Measurements from ENCODE around the gene CALM1. TPM values are rescaled to one million over a fixed set of nuclear protein-coding genes. Genes with fewer than 3 reads are reported as not detected.

The CALM1 gene
- total RNA-seq, 1 donor from 2014 or later = 153 TPM

DNA sequence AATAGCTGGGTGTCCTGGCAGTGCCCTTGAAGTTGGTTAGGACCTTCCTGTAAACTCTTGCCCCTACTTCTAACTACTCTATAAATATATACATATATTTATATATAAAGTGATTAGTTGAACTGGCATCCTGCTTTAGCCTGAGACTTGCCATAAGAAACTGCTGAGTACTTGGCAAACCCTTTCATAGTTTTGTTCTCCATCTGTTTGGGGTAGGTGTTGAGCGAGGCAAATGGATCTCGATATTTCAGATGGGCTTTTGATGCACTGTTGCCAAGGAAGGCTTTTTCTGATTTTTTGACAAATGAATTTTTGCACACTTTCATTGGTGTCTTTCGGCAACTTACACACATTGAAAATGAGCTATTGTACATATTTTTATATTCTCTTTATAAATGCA is 10.4 kb downstream of the CALM1 start:
- no peak for ATAC-seq
- no peak for DNase-seq (ENCODE audit: low spot score)

DNA sequence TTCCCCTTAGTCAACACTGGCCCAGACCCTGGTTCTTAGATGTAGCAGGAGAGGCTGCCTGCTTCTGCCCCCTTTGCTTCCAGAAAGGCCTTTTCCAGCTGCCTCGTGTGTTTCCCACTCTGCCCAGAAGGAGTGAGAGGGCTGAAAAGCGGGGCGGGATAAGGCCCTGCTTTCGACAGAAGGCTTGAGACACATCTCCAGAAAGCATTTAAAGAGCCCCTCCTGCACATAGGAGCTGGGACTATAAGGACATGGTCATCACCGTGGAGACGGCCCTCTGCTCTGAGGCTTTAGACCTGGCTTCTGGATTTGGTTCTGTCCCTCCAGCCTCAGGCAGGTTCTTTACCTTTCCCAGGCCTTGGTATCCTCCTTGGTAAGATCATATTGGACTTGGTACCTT is 11.9 kb downstream of the CALM1 start:
- DNase-seq (ENCODE audit: low spot score) = no peak
- no peak for ATAC-seq

DNA sequence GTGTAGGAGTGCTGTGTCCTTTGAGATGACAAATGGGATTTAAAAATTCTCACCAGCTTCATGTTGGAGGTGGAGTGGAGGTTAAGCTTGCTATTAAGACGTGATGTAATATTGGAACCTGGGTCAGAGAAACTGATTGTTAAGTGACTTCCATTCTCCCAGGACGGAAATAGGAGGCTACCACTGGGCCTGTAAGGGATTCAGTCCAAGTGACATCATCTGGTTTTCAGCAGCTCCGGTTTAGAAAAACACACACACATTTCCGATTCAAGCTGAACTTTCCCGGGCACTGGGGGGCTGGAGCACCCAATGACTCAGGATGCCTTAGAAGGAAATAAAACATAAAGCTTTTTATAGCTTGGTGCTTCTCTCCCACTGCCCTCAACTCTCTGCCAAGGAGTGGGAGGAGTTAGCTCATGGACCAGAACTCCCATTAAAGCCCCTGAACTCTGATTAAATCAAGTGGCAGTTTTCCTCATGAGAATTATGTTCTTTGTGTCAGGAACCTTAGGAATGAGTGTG is 12.4 kb downstream of the CALM1 start:
- ATAC-seq = peak; percentile 68
- DNase-seq (ENCODE audit: low spot score) = no peak

DNA sequence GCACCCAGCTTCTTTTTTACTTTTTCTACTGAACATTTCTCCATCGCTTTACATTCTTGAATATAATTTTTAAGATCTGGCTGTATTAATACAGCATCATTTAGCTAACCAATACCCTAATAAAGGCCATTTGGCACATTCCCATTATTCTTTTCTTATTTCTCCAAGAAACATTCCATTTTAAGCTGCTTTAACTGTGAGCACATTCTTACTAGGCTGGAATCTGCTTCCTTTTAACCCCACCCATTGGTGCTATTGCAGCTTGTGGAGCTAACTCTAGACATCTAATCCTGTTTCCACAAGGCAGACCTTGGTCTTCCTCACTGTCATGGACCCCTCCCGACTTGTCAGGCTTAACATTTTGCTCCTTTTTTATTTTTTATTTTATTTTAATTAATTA is 15.2 kb downstream of the CALM1 start:
- ATAC-seq = no peak

DNA sequence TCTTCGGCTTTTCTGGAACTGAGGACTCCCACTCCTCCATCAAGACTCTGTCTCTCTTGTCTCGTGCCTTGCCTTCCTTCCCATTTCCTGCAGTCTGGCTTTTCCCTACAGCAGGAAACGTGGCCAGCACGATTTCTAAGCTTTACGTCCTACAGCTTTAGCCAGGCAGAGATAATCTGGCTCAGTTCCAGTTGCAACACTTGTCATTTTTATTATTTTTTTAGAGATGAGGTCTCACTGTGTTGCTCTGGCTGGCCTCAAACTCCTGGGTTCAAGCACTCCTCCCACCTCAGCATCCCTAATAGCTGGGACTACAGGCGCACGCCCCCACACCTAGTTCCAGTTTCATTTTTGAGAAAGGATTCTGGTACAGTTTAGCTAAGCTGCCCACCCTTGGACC is 19.9 kb downstream of the CALM1 start:
- ATAC-seq = no peak

More for the DNA sequence above, 15.2 kb downstream of the CALM1 start:
- DNase-seq (ENCODE audit: low spot score) = no peak

DNA sequence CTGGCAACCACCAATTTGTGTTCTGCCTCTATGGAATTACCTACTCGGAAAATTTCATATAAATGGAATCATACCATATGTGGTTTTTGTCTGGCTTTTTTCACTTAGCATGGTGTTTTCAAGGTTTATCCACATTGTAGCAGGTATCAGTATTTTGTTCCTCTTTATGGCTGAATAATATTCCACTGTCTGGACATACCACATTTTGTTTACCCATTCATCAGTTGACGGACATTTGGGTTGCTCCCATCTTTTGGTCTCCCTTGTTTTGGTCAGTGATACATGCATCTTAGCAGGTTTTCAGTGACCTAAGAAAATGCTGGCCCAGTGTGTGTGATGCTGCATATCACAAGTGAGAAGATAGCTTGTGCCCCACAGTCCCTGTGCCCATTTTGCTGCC is 21.2 kb downstream of the CALM1 start:
- ATAC-seq (no peak), DNase-seq (ENCODE audit: low spot score) (no peak)

More for the DNA sequence above, 19.9 kb downstream of the CALM1 start:
- no peak for DNase-seq (ENCODE audit: low spot score)

DNA sequence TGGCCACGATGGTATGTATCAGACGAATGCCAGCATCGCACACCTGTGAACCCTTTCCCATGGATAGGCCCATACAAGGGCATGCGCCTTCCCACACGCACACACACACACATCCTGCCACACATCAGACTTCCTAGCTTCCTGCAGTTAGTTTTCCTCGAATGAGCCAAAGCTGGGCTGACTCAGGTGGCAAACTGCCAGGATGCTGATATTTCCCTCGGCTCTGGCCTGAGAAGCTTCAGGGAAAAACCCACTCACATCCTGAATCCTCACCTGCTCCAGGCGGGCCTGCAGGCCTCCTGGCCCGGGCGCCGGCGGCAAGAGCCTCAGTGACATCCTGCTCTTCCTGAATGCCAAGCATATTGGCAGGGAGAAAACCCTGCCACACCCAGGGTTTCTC is 22.4 kb downstream of the CALM1 start:
- DNase-seq (ENCODE audit: low spot score) (peak; percentile 58), ATAC-seq (peak; percentile 60)

DNA sequence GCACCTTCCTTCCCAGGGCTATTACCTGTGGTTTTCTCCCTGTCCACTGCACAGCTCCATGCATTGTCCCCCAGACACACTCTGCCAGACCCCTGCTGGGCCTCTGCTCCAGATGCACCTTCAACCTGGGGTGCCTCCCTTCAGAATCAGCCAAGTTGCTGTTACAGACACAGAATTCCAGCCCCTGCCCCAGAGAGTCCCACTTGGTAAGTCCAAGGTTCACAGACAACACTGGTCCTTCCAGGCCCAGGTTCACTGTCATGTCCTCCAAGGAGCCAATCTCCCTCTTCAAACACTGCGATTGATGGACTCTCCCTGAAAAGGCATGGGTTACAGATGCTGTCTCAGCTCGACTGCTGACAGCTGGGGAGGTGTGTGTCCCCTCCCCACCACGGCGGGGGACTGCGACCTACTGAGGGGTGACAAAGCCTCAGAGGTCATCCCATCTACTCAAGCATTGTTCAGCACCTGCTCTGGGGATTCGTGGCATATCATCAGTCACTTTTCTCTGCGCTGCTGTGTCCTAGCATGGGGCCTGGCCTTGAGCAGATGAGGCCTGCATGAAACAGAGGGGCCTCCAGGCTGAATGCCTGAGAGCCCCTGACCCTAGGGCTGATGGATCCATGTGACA is 24.3 kb downstream of the CALM1 start:
- ATAC-seq = no peak
- DNase-seq (ENCODE audit: low spot score) = no peak

DNA sequence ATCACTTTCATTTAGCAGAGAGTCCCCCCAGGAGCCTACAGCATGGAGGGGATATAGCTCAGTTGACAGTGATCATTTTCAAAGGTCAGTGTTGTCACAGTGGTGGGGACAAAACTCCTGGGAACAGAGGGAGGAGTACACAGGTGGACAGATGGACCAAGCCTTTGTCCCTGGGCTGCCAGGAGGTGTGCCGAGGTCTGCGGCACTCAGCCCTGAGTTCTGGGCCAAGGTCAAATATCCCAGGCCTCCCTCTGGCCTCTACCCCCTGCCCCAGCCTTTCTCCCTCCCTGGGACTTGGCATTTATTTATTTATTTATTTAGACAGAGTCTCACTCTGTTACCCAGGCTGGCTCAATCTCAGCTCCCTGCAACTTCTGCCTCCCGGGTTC is 24.8 kb downstream of the CALM1 start:
- DNase-seq (ENCODE audit: low spot score) = no peak
- ATAC-seq = no peak

DNA sequence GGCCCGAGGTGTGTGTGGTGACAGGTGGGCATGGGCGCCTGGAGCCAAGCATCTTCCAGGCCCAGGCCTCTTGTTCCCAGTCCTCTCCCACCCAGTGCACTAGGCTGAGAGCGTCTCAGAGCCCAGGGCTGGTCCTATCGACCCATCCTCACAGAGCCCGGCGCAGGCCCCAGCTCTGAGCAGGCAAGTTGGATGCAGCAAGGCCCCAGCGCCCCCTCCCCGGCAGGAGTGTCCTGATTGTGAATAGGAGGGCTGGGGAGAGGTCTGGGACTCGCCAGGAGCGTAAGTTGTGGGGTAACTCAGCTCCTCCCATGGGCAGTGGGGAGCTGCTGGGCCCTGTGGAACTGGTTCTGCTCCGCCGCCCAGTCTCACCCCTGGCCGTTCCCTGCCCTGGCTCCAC is 26.3 kb downstream of the CALM1 start:
- ATAC-seq (no peak), DNase-seq (ENCODE audit: low spot score) (no peak)

DNA sequence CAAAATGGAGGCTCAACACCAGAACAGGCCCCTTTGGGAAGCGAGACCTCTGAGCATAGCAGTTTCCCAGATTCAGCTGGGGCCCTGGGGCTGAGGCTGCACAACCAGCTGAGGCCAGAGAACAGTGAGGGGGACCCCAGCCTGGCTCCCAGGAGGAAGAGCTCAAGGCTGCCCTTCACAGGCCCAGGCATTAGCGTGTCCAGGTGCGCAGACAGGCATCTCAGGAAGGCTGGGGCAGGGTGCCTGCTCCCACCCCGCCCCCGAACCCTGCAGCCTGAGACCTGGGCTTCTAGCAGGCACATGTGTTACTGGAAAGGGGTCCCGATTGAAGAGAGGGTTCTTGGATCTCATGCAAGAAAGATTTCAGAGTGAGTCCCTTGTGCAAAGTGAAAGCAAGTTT is 27.2 kb downstream of the CALM1 start:
- no peak for ATAC-seq

DNA sequence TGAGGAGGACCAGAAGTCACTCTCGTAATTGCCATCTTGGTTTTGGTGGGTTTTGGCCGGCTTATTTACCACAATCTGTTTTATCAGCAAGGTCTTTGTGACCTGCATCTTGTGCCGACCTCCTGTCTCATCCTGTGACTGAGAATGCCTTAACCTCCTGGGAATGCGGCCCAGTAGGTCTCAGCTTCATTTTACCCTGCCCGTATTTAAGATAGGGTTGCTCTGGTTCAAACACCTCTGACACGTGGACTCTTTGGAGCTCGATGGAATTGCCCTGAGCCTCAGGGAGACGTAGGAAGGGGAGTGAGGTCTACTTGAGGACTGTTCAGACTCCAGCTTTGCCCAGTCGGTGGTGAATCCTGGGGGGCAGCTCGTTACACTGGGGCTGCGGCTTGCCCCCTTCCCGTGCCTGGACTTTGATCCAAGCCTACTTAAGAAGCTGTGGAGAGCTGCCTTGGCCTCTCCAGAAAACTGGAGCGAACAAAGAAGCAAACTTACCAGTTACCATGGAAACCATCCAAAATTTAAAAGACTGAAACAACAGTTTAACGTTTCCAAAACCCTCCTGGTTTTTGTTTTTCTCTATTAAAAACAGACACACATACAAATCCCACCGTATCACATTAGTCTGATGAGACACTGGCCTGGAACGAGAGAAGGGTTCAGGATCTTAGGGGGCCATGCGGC is 28.0 kb downstream of the CALM1 start:
- ATAC-seq (no peak), DNase-seq (ENCODE audit: low spot score) (no peak)

More for the DNA sequence above, 27.2 kb downstream of the CALM1 start:
- DNase-seq (ENCODE audit: low spot score) = no peak

DNA sequence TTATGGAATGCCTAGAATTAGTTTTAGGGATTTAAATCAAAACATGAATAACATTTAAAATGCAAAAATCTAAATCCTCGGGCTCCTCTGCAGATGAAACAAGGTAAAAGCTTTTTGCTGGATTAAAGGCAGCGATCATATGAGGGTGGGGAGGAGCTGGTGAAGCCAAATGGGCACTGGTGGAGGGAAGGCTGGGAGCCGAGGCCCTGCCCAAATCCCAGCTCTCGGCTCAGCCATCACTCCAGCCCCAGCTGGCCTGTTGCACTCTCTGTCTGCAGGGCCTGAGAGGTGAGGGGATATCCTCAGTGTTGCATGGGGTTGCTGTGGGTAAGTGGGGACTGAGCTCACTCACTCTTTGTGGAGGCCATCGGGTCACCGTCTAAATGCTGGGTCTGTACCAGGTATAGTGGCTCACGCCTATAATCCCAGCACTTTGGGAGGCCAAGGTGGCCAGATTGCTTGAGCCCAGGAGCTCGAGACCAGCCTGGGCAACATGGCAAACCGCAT is 28.6 kb downstream of the CALM1 start:
- DNase-seq (ENCODE audit: low spot score) (no peak), ATAC-seq (no peak)

DNA sequence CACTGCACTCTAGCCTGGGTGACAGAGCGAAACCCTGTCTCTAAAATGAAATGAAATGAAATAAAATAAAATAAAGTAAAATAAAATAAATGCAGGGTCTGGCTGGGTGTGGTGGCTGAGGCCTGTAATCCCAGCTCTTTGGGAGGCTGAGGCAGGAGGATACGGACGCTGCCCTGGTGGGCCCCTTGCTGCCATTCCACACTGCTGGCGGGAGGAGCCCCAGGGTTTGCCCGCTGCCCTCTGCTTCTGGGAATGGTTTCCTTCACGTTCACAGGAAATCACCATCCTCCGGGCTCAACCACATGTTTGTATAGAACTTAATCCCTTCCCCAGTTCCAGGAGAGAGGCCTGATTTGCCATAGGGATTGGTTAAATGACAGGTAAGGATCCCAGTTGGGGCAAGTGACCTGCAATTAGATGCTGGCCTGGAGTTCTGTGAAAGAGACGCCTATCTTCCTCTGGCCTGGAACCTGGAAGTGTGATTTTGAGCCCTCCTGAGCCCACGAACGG is 29.3 kb downstream of the CALM1 start:
- ATAC-seq (no peak), DNase-seq (ENCODE audit: low spot score) (no peak)

DNA sequence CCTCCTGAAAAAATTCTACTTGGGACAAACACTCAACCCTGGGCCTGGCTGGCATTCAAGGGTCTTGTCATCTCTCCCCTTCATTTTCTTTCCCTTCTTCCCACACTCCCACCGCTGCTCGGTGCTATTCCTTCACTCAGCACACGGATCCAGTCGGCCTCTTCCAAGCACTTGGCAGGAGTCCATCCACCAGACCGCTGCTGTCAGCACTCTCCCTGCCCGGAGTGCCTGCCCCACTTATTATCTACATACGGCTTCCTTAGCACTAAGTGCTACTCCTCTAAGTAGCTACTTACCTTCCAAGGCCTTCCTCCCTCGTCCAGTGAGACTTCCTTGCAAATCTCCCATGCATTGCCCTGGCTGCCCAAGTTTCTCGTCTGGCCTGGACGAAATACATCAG is 29.8 kb downstream of the CALM1 start:
- DNase-seq (ENCODE audit: low spot score) (peak; percentile 60), ATAC-seq (peak; percentile 83)

DNA sequence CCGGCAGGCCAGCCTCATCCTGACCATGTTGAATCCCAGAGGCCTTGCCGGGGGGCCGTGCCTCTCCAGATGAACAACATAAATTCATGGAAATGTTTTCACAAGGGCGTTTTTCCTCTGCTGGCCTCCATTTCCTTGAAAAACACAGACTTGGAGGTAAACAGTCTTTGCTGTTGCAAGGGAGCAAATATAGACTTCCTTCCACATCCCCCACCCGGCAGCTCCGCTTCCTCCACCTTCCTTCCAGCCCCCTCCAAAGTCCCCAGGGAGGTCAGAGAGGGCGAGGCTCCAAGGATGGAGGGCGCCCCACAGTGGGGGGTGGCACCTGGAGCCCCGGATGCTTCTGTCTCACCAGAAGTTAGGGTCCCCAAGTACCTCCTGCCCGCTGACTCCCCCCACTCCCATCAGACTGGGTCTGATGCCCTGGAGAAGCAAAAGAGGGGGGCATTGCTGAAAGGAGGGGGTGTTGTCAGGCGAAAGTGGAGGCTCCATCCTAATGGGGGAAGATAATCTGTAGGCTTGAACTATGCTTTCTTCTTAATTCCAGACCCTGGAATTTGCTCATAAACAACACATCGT is 31.1 kb downstream of the CALM1 start:
- peak; percentile 31 for ATAC-seq
- no peak for DNase-seq (ENCODE audit: low spot score)

DNA sequence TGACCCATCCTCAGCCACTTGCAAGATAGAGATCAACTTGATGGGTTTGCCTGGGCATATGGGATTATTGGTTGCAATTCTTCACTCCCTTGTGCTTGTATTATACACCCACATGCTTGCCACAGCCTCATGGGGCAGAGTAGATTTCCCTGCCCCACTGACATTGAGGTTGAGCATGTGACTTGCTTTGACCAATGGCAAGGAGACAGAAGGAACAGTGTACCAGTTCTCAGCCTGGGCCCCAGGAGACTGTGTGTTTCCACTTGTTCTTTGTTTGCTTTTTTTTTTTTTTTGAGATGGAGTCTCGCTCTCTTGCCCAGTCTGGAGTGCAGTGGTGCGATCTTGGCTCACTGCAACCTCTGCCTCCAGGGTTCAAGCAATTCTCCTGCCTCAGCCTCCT is 31.8 kb downstream of the CALM1 start:
- ATAC-seq (no peak), DNase-seq (ENCODE audit: low spot score) (no peak)

DNA sequence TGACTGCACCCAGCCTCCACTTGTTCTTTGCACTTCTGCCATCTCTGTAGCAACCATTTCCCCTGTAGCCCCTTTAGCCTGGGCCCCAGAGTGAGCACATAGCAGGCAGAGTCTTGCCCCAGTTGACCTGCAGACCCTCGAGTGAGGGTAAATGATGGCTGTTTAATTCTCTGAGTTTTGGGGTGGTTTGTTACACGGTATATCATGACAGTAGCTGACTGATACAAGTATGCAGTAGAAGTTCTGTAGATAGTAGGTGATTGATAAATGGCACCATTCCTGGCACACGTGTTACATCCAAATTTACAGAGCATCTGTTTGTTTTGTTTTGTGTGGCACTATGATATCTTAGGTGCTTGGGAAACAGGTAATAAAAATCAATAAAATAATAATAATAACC is 32.4 kb downstream of the CALM1 start:
- DNase-seq (ENCODE audit: low spot score) (no peak), ATAC-seq (no peak)

DNA sequence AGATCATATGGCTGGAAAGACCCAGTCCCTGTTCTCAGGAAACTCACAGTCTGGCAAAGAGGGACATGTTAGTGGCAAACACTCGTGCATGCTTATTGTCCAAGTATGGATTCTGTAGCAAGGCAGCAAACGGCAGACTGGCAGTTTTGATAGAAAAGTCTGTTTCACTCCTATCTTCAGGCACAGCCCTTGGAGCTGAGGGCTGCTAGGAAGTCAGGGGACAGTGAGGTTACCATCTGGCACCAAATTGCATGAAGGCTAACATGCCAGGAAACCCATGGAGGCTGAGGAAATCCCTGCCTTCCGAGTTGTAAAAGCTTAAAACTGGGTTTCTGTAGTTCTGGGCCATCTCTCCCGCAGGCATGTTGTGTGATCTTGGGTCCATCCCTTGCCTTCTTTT is 32.9 kb downstream of the CALM1 start:
- DNase-seq (ENCODE audit: low spot score) (no peak), ATAC-seq (no peak)

DNA sequence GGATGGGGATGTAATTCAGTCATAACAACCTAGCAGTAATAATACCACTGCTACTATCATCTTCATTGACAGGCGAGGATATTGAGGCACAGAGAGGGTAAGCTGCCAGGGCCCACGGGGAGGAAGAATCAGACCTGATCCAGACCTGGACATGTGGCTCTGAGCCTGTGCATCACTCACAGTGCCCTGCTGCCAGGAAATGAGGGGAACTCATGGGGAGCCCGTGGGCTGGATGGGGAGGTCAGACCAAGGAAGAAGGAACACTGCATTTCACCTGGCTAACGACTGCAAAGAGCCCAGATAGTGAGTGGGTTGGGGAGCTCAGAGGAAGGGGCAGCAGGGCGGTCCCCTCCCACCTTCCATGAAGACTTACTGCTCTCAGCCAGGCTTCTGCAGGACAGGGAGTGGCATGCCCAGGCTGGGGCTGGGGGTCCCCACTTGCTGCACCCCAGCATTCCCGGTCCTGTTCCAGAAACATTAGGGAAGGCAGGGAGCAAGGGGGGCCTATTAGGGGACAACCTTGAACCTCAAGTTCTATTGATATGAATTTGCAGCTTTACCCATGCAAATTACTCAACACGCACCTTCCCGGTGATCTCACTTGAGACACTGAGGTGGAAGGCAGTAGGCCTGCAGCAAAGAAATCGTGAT is 37.7 kb downstream of the CALM1 start:
- no peak for ATAC-seq
- DNase-seq (ENCODE audit: low spot score) = no peak

DNA sequence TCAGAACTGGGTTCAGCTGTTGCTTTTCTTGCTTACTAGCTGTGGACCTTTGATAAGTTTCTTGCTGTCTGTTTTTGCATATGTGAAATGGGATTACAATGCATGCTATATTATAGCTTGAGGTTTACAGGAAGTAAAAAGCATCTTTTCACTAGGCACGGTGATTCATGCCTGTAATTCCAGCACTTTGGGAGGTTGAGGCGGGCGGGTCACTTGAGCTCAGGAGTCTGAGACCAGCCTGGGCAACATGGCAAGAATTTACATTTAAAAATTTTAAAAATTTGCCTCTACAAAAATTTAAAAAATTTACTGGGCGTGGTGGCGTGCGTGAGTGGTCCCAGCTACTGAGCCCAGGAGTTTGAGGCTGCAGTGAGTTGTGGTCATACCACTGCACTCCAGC is 42.0 kb downstream of the CALM1 start:
- DNase-seq (ENCODE audit: low spot score) (no peak), ATAC-seq (no peak)
